Spleen (tissue), 7 donors: ENCODE results near the gene MX2.

Experiments used
- POLR2A ChIP-seq, 3 donors: fragments of 450-650 bp; IDR thresholded peaks; one replicate each; pipeline ENCODE4 v1.5.1; 2017; ENCODE audit warnings: antibody characterized with exemption in 3 of 3, mild to moderate bottlenecking in 1 of 3
- TF ChIP-seq, protein P1 (sequence below), 11 experiments: fragments of 200-600 bp in 7 of 11; fragments of 450-650 bp in 4 of 11; sonication (generic) in 4 of 11; IDR thresholded peaks in 8 of 11; conservative IDR thresholded peaks in 3 of 11; 1 replicate in 7 of 11; 2 replicates in 4 of 11; pipeline versions ENCODE4 v1.4.0 to v1.8.0; 2016 to 2021; ENCODE audit warnings: antibody characterized with exemption in 11 of 11, inconsistent platforms in 4 of 11, mild to moderate bottlenecking in 1 of 11
- donor health status: DM: no; HTN: no; CAD: no; lungs with moderate emphysema.
- donor health status: DM: no; HTN: no; CAD: no.
- donor health status: DM: no; HTN: no; CAD: no.

DNA sequence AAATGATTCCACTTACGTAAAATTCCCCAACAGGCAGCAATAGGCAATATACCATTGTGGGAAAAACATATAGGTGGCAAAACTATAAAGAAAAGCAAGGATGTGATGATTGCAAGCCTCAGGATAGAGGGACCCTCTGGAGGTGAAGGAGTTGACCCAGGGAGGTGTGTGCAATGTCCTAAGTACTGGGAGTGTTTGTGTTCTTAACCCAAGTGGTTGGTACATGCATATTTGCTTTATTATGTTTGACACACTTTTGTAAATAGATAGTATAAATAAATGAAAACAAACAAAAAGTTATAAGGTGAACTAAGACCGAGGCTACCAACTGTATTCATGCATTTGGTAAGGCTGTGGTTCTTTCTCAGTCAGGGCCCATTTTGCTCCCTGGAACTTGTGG, 71.7 kb downstream of the MX2 start:
- TF ChIP-seq, protein P1, sequence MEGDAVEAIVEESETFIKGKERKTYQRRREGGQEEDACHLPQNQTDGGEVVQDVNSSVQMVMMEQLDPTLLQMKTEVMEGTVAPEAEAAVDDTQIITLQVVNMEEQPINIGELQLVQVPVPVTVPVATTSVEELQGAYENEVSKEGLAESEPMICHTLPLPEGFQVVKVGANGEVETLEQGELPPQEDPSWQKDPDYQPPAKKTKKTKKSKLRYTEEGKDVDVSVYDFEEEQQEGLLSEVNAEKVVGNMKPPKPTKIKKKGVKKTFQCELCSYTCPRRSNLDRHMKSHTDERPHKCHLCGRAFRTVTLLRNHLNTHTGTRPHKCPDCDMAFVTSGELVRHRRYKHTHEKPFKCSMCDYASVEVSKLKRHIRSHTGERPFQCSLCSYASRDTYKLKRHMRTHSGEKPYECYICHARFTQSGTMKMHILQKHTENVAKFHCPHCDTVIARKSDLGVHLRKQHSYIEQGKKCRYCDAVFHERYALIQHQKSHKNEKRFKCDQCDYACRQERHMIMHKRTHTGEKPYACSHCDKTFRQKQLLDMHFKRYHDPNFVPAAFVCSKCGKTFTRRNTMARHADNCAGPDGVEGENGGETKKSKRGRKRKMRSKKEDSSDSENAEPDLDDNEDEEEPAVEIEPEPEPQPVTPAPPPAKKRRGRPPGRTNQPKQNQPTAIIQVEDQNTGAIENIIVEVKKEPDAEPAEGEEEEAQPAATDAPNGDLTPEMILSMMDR (IDR thresholded peaks at IDR 0.05 in 8 of 11, conservative IDR thresholded peaks at IDR 0.05 in 3 of 11), result no peak
- no peak for TF ChIP-seq POLR2A (IDR thresholded peaks at IDR 0.05)
